HG03108 (cell line): ENCODE data around the gene EFNA3.

ENCODE experiments used
- ATAC-seq: cut with Tn5 transposase; IDR thresholded peaks from one replicate; pipeline ENCODE4 v1.9.1; 2021; ENCODE audit warnings: moderate library complexity; ENCODE audit not compliant: unreplicated experiment

The EFNA3 gene

GRCh38 chr1:155066777-155067176 lies 11.9 kb upstream of the EFNA3 start:
- ATAC-seq, result no peak

GRCh38 chr1:155068599-155068998 lies 10.0 kb upstream of the EFNA3 start:
- no peak for ATAC-seq

GRCh38 chr1:155069551-155070157 lies 9.0 kb upstream of the EFNA3 start:
- ATAC-seq, result no peak

GRCh38 chr1:155070158-155070621 lies 8.4 kb upstream of the EFNA3 start:
- no peak for ATAC-seq

GRCh38 chr1:155070721-155071569 lies 7.7 kb upstream of the EFNA3 start:
- peak; percentile 58 for ATAC-seq

GRCh38 chr1:155071701-155072100 lies 6.9 kb upstream of the EFNA3 start:
- no peak for ATAC-seq

GRCh38 chr1:155072531-155073289 lies 5.9 kb upstream of the EFNA3 start:
- no peak for ATAC-seq

- ATAC-seq, result no peak
These were observed 5.0 kb upstream of the EFNA3 start for GRCh38 chr1:155073377-155074242.

- no peak for ATAC-seq
These were observed 3.1 kb upstream of the EFNA3 start for GRCh38 chr1:155075535-155075934.

- no peak for ATAC-seq
These were observed 2.3 kb upstream of the EFNA3 start for GRCh38 chr1:155076371-155076770.

- no peak for ATAC-seq
These were observed 1.3 kb upstream of the EFNA3 start for GRCh38 chr1:155077346-155077745.

- ATAC-seq, result no peak
These were observed 735 bp upstream of the EFNA3 start for GRCh38 chr1:155077758-155078445.

GRCh38 chr1:155079210-155079486 lies 511 bp downstream of the EFNA3 start:
- no peak for ATAC-seq

GRCh38 chr1:155079487-155080311 lies 1.1 kb downstream of the EFNA3 start:
- ATAC-seq, result no peak

GRCh38 chr1:155080312-155081228 lies 1.9 kb downstream of the EFNA3 start:
- no peak for ATAC-seq

GRCh38 chr1:155081472-155082300 lies 3.0 kb downstream of the EFNA3 start:
- no peak for ATAC-seq

GRCh38 chr1:155082301-155083051 lies 3.8 kb downstream of the EFNA3 start:
- no peak for ATAC-seq
